Measurements from ENCODE around the gene DST.

DST gene

GRCh38 chr6:56642366-56643261 lies at the start of gene DST:
Gene DST (minus strand): TSS chr6:56642889.
- peak; percentile 71 to 72 for DNase-seq

GRCh38 chr6:56691814-56692213 lies 49.1 kb upstream of the DST start:
- no peak for DNase-seq

- DNase-seq, result peak in 1 of 2 experiments; percentile 21
Observed at GRCh38 chr6:56691286-56691595, 48.6 kb upstream of the DST start.

GRCh38 chr6:56690519-56691285 lies 48.0 kb upstream of the DST start:
- no peak for DNase-seq

GRCh38 chr6:56689663-56690062 lies 47.0 kb upstream of the DST start:
- DNase-seq, result no peak

GRCh38 chr6:56689114-56689513 lies 46.4 kb upstream of the DST start:
- DNase-seq, result no peak

GRCh38 chr6:56688521-56688920 lies 45.8 kb upstream of the DST start:
- DNase-seq, result no peak

GRCh38 chr6:56687551-56687950 lies 44.9 kb upstream of the DST start:
- no peak for DNase-seq

- DNase-seq, result no peak
Observed at GRCh38 chr6:56686429-56686828, 43.7 kb upstream of the DST start.

- no peak for DNase-seq
Observed at GRCh38 chr6:56685994-56686393, 43.3 kb upstream of the DST start.

- no peak for DNase-seq
Observed at GRCh38 chr6:56685102-56685733, 42.5 kb upstream of the DST start.

- DNase-seq, result no peak
Observed at GRCh38 chr6:56684342-56685101, 41.8 kb upstream of the DST start.

- no peak for DNase-seq
Observed at GRCh38 chr6:56683882-56684281, 41.2 kb upstream of the DST start.

GRCh38 chr6:56682635-56683034 lies 39.9 kb upstream of the DST start:
- DNase-seq, result no peak

GRCh38 chr6:56677559-56677958 lies 34.9 kb upstream of the DST start:
- DNase-seq, result no peak

- no peak for DNase-seq
Observed at GRCh38 chr6:56671651-56672461, 29.2 kb upstream of the DST start.

GRCh38 chr6:56671160-56671559 lies 28.5 kb upstream of the DST start:
- DNase-seq, result no peak

- DNase-seq, result no peak
Observed at GRCh38 chr6:56669041-56669440, 26.4 kb upstream of the DST start.

GRCh38 chr6:56668158-56668557 lies 25.5 kb upstream of the DST start:
- no peak for DNase-seq

GRCh38 chr6:56667336-56667735 lies 24.6 kb upstream of the DST start:
- no peak for DNase-seq

- no peak for DNase-seq
Observed at GRCh38 chr6:56664029-56664428, 21.3 kb upstream of the DST start.

- no peak for DNase-seq
Observed at GRCh38 chr6:56663344-56663743, 20.7 kb upstream of the DST start.

All from NCI-H526 (cell line).